H9 (cell line): ENCODE data around the gene CEMIP. TPM values are rescaled to one million over a fixed set of nuclear protein-coding genes. Genes with fewer than 3 reads are reported as not detected.
A peak's percentile ranks its signal among the peaks of the same experiment; 100 is the strongest.

Experiments
- DNase-seq: peaks from one replicate; pipeline ENCODE4 v3.0.0-alpha.2; 2017
- H2AFZ ChIP-seq: one replicate; pipeline ENCODE4 v1.6.1; 2013; ENCODE audit warnings: mild to moderate bottlenecking, low read length, control low read depth, moderate library complexity
- H2AK5ac ChIP-seq: 2 replicates; pipeline ENCODE4 v1.6.1; 2013; ENCODE audit warnings: low read length, control low read depth, mixed read lengths; ENCODE audit not compliant: insufficient read length
- H2BK120ac ChIP-seq: one replicate; pipeline ENCODE4 v1.6.1; 2013; ENCODE audit warnings: low read depth, mild to moderate bottlenecking, low read length, control low read depth, inconsistent platforms; ENCODE audit not compliant: poor library complexity, severe bottlenecking
- H2BK12ac ChIP-seq: 2 replicates; pipeline ENCODE4 v1.6.1; 2013; ENCODE audit warnings: low read length, control low read depth, mixed read lengths, low read depth; ENCODE audit not compliant: insufficient read length
- H2BK15ac ChIP-seq: 2 replicates; pipeline ENCODE4 v1.6.1; 2013; ENCODE audit warnings: low read depth, low read length, control low read depth
- H2BK20ac ChIP-seq: one replicate; pipeline ENCODE4 v1.6.1; 2013; ENCODE audit warnings: low read depth, mild to moderate bottlenecking, low read length, control low read depth, inconsistent platforms; ENCODE audit not compliant: poor library complexity, severe bottlenecking
- H2BK5ac ChIP-seq: 2 replicates; pipeline ENCODE4 v1.6.1; 2013; ENCODE audit warnings: low read length, control low read depth, mixed read lengths; ENCODE audit not compliant: insufficient read length
- H3K14ac ChIP-seq: 2 replicates; pipeline ENCODE4 v1.6.1; 2013; ENCODE audit warnings: low read length, control low read depth; ENCODE audit not compliant: insufficient read depth
- H3K18ac ChIP-seq: 2 replicates; pipeline ENCODE4 v1.6.1; 2013; ENCODE audit warnings: low read depth, mild to moderate bottlenecking, mixed read lengths, low read length, control low read depth; ENCODE audit not compliant: insufficient read length
- H3K23ac ChIP-seq: 2 replicates; pipeline ENCODE4 v1.6.1; 2013; ENCODE audit warnings: low read length, control low read depth, mixed read lengths, low read depth; ENCODE audit not compliant: insufficient read length
- H3K23me2 ChIP-seq: 2 replicates; pipeline ENCODE4 v1.6.1; 2013; ENCODE audit warnings: low read depth, mild to moderate bottlenecking, mixed read lengths, low read length, control low read depth; ENCODE audit not compliant: insufficient read length, poor library complexity, severe bottlenecking
- H3K27ac ChIP-seq: 2 replicates; pipeline ENCODE4 v1.5.1; 2013; ENCODE audit warnings: low read length, control low read depth, mixed read lengths, low read depth; ENCODE audit not compliant: insufficient read length
- H3K27me3 ChIP-seq: 2 replicates; pipeline ENCODE4 v1.6.1; 2013; ENCODE audit warnings: low read length, control low read depth, inconsistent platforms; ENCODE audit not compliant: insufficient read depth
- H3K4ac ChIP-seq: 2 replicates; pipeline ENCODE4 v1.6.1; 2013; ENCODE audit warnings: low read depth, mild to moderate bottlenecking, control low read depth, inconsistent platforms, low read length, moderate library complexity
- H3K4me1 ChIP-seq: 2 replicates; pipeline ENCODE4 v1.6.1; 2013; ENCODE audit warnings: low read length, control low read depth, inconsistent platforms; ENCODE audit not compliant: insufficient read depth
- H3K4me2 ChIP-seq: 2 replicates; pipeline ENCODE4 v1.6.1; 2013; ENCODE audit warnings: low read length, control low read depth, mixed read lengths; ENCODE audit not compliant: insufficient read length, insufficient read depth
- H3K56ac ChIP-seq: 2 replicates; pipeline ENCODE4 v1.6.1; 2013; ENCODE audit warnings: low read depth, mild to moderate bottlenecking, mixed read lengths, low read length, control low read depth; ENCODE audit not compliant: insufficient read length
- H3K79me1 ChIP-seq: 2 replicates; pipeline ENCODE4 v1.6.1; 2013; ENCODE audit warnings: low read depth, mild to moderate bottlenecking, moderate library complexity, low read length, control low read depth, inconsistent platforms; ENCODE audit not compliant: insufficient read depth, poor library complexity, severe bottlenecking
- H3K79me2 ChIP-seq: 2 replicates; pipeline ENCODE4 v1.6.1; 2013; ENCODE audit warnings: low read length, control low read depth, inconsistent platforms; ENCODE audit not compliant: insufficient read depth
- H3K9ac ChIP-seq: 2 replicates; pipeline ENCODE4 v1.6.1; 2013; ENCODE audit warnings: low read length, control low read depth, mixed read lengths; ENCODE audit not compliant: insufficient read length; ENCODE audit errors: extremely low read depth
- H3K9me3 ChIP-seq: one replicate; pipeline ENCODE4 v1.6.1; 2013; ENCODE audit warnings: low read depth, low read length, inconsistent platforms; ENCODE audit not compliant: control insufficient read depth
- H3T11ph ChIP-seq: one replicate; pipeline ENCODE4 v1.6.1; 2013; ENCODE audit warnings: mild to moderate bottlenecking, low read length, control low read depth, inconsistent platforms
- H4K20me1 ChIP-seq: one replicate; pipeline ENCODE4 v1.6.1; 2013; ENCODE audit not compliant: control insufficient read depth, insufficient read length, insufficient read depth
- H4K5ac ChIP-seq: 2 replicates; pipeline ENCODE4 v1.6.1; 2013; ENCODE audit warnings: low read depth, mild to moderate bottlenecking, mixed read lengths, low read length, control low read depth; ENCODE audit not compliant: insufficient read length
- H4K8ac ChIP-seq: replicated peaks from 2 replicates; pipeline ENCODE4 v1.6.1; 2013; ENCODE audit warnings: low read length, control low read depth, mixed read lengths, low read depth; ENCODE audit not compliant: insufficient read length
- H4K91ac ChIP-seq: 2 replicates; pipeline ENCODE4 v1.6.1; 2013; ENCODE audit warnings: low read depth, mild to moderate bottlenecking, moderate library complexity, mixed read lengths, low read length, control low read depth; ENCODE audit not compliant: insufficient read length
- H3K27ac Mint-ChIP-seq, 3 experiments: 2 replicates in 2 of 3; 3 replicates in 1 of 3; pipeline ENCODE4 v1.8.0; 2020 to 2021; ENCODE audit warnings: mixed read lengths in 3 of 3, mild to moderate bottlenecking in 1 of 3, moderate library complexity in 1 of 3
- H3K27me3 Mint-ChIP-seq: 2 replicates; pipeline ENCODE4 v1.8.0; 2021; ENCODE audit warnings: low read depth, mild to moderate bottlenecking, moderate library complexity, mixed read lengths
- H3K36me3 Mint-ChIP-seq, 3 experiments: 2 replicates in 2 of 3; 3 replicates in 1 of 3; pipeline ENCODE4 v1.8.0; 2020 to 2021; ENCODE audit warnings: low read depth in 3 of 3, mixed read lengths in 3 of 3; ENCODE audit not compliant: insufficient read depth in 1 of 3
- H3K4me1 Mint-ChIP-seq, 2 experiments: 2 replicates each; pipeline ENCODE4 v1.8.0; 2020; ENCODE audit warnings: mixed read lengths in 2 of 2
- H3K4me3 Mint-ChIP-seq, 2 experiments: 2 replicates in 1 of 2; 3 replicates in 1 of 2; pipeline ENCODE4 v1.8.0; 2020 to 2021; ENCODE audit warnings: mild to moderate bottlenecking in 2 of 2, mixed read lengths in 2 of 2, moderate library complexity in 1 of 2
- H3K9me3 Mint-ChIP-seq, 2 experiments: 2 replicates in 1 of 2; 3 replicates in 1 of 2; pipeline ENCODE4 v1.8.0; 2020; ENCODE audit warnings: mild to moderate bottlenecking in 2 of 2, mixed read lengths in 2 of 2, moderate library complexity in 1 of 2
- WGBS: extraction: QIAGEN DNeasy Blood & Tissue Kit; methylation state at CpG from one replicate; pipeline ENCODE4 v1.1.7; 2013; ENCODE audit warnings: missing lambda C conversion rate, low lambda C conversion rate, mixed read lengths; ENCODE audit not compliant: insufficient read length; ENCODE audit errors: extremely low coverage; 5-methylcytosine and 5-hydroxymethylcytosine counted together
- total RNA-seq: library from RNA; stranded (reverse); gene quantifications from 2 replicates; pipeline ENCODE4 v1.2.1, GENCODE V29; 2021
- TF ChIP-seq, protein P1 (sequence below): fragments of 200-600 bp; sonication (generic); conservative IDR thresholded peaks from 3 replicates; pipeline ENCODE4 v1.8.0; 2021; ENCODE audit warnings: antibody characterized with exemption, mild to moderate bottlenecking

The CEMIP gene
- total RNA-seq, 1 experiment from 2014 or later = 0.09 TPM

DNA sequence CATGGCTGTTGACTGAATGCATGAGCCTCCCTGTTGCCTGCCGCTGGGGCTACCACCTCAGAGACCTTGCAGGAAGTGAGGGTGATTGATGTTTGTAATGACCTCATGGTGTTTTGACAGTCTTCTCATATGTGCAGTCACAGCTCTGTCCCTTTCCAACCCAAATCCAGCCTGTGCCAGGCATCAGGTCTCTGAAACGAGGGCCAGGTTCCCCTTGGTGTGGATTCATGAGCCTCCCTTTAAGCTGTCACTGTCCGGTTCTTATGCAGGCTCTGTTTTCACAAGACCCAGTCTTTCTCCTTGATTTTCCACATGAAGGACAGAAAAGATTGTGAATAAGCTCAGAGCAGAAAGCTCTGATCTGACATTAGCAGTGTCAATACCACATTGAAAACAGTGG, 43.1 kb downstream of the CEMIP start:
- Mint-ChIP-seq H3K4me1 (peaks cover 15 to 20% of the 10 kb centered on the region in 2 experiments), H3K27ac (no peak overlapping the region), H3K4me3 (no peak overlapping the region), H3K9me3 (no peaks in the 10 kb centered on the region), H3K27me3 (peaks cover 6% of the 10 kb centered on the region; the same call in 1 of the 2 replicates), H3K36me3 (no peaks in the 10 kb centered on the region; a peak in 1 of 7 replicates)
- WGBS = no CpG with 5 or more reads among the region's 3 CpGs
- Histone ChIP-seq H3K56ac (no peak overlapping the region), H3K27me3 (no peaks in the 10 kb centered on the region), H3K79me1 (no peaks in the 10 kb centered on the region), H2AFZ (no peak overlapping the region), H3K18ac (no peak overlapping the region), H2BK20ac (no peak overlapping the region), H3K23me2 (no peaks in the 10 kb centered on the region), H3K23ac (no peak overlapping the region), H3K14ac (no peak overlapping the region), H3K4me2 (no peak overlapping the region), H3K4ac (no peak overlapping the region), H4K5ac (no peak overlapping the region), H4K91ac (no peak overlapping the region), H3K9ac (no peak overlapping the region), H4K8ac (no peak overlapping the region), H3K4me1 (peaks cover 10% of the 10 kb centered on the region), H3T11ph (no peak overlapping the region), H3K79me2 (no peaks in the 10 kb centered on the region), H2AK5ac (no peak overlapping the region), H2BK12ac (no peak overlapping the region), H4K20me1 (no peaks in the 10 kb centered on the region), H3K9me3 (no peaks in the 10 kb centered on the region), H2BK5ac (no peak overlapping the region), H2BK15ac (no peak overlapping the region), H3K27ac (no peak overlapping the region), H2BK120ac (no peak overlapping the region)
- TF ChIP-seq, protein P1, sequence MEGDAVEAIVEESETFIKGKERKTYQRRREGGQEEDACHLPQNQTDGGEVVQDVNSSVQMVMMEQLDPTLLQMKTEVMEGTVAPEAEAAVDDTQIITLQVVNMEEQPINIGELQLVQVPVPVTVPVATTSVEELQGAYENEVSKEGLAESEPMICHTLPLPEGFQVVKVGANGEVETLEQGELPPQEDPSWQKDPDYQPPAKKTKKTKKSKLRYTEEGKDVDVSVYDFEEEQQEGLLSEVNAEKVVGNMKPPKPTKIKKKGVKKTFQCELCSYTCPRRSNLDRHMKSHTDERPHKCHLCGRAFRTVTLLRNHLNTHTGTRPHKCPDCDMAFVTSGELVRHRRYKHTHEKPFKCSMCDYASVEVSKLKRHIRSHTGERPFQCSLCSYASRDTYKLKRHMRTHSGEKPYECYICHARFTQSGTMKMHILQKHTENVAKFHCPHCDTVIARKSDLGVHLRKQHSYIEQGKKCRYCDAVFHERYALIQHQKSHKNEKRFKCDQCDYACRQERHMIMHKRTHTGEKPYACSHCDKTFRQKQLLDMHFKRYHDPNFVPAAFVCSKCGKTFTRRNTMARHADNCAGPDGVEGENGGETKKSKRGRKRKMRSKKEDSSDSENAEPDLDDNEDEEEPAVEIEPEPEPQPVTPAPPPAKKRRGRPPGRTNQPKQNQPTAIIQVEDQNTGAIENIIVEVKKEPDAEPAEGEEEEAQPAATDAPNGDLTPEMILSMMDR = no peak
- peak; percentile 15 for DNase-seq
